ENCODE measurements around the gene ZNF32.

DNA sequence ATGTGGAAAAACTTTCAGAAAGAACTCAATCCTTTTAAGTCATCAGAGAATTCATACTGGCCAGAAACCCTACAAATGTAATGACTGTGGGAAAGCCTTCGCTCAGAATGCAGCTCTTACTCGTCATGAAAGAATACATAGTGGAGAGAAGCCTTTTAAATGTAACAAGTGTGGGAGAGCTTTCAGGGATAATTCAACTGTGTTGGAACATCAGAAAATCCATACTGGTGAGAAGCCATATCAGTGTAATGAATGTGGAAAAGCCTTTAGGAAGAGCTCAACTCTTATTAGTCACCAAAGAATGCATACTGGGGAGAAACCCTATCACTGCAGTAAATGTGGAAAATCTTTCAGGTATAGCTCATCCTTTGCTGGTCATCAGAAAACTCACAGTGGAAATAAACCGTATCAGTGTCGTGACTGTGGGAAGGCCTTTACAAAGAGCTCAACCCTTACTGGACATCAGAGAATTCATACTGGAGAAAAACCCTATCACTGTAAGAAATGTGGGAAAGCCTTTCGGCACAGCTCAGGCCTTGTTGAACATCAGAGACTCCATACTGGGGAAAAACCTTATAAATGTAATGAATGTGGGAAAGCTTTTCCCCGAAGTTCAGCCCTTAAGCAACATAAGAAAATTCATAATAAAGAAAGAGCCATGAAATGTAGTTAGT lies 31.8 kb downstream of the ZNF32 start:
- TF ChIP-seq, protein P1, sequence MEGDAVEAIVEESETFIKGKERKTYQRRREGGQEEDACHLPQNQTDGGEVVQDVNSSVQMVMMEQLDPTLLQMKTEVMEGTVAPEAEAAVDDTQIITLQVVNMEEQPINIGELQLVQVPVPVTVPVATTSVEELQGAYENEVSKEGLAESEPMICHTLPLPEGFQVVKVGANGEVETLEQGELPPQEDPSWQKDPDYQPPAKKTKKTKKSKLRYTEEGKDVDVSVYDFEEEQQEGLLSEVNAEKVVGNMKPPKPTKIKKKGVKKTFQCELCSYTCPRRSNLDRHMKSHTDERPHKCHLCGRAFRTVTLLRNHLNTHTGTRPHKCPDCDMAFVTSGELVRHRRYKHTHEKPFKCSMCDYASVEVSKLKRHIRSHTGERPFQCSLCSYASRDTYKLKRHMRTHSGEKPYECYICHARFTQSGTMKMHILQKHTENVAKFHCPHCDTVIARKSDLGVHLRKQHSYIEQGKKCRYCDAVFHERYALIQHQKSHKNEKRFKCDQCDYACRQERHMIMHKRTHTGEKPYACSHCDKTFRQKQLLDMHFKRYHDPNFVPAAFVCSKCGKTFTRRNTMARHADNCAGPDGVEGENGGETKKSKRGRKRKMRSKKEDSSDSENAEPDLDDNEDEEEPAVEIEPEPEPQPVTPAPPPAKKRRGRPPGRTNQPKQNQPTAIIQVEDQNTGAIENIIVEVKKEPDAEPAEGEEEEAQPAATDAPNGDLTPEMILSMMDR (conservative IDR thresholded peaks at IDR 0.05 in 1 of 2, IDR thresholded peaks at IDR 0.05 in 1 of 2; ENCODE audit: extremely low read depth in 1 of 2, insufficient read depth in 1 of 2, low read depth in 1 of 2, low read length in 2 of 2) = no peak
- TF ChIP-seq EZH2 (IDR thresholded peaks at IDR 0.05; ENCODE audit: borderline replicate concordance, low read length) = no peak

Data from mammary epithelial cell (primary cell).